Measurements from ENCODE around the gene SSTR3. TPM values are rescaled to one million over a fixed set of nuclear protein-coding genes. Genes with fewer than 3 reads are reported as not detected.
A peak's percentile ranks its signal among the peaks of the same experiment; 100 is the strongest.

The SSTR3 gene
- total and polyA plus RNA-seq, 8 donors: 0.32 to 8.7 (median 1.3) TPM

GRCh38 chr22:37215890-37216289 is 3.6 kb upstream of the SSTR3 start:
- no peak overlapping the region for H3K27ac ChIP-seq
- ATAC-seq (no peak), DNase-seq (no peak), FAIRE-seq (no peak)
- H3K4me3 ChIP-seq: no peak overlapping the region
- TF ChIP-seq CTCF (IDR thresholded peaks at IDR 0.05): no peak
- no peaks in the 10 kb centered on the region for H3K4me1 ChIP-seq
- H3K27me3 ChIP-seq: no peaks in the 10 kb centered on the region
- intact Hi-C loops (cut with DNase I): no loop called here
- no peaks in the 10 kb centered on the region for H3K36me3 ChIP-seq
- H3K9me3 ChIP-seq: no peaks in the 10 kb centered on the region
- 81 to 83% methylated on average over 9 of the region's 9 CpGs for WGBS, 2 donors

GRCh38 chr22:37214731-37215030 is 2.4 kb upstream of the SSTR3 start:
- Histone ChIP-seq H3K4me1 (no peaks in the 10 kb centered on the region), H3K36me3 (no peaks in the 10 kb centered on the region), H3K4me3 (no peak overlapping the region), H3K27ac (no peak overlapping the region), H3K27me3 (no peaks in the 10 kb centered on the region), H3K9me3 (no peaks in the 10 kb centered on the region)
- intact Hi-C loops (cut with DNase I): no loop called here
- FAIRE-seq: no peak
- 77 to 90% methylated on average over 13 of the region's 13 CpGs for WGBS, 2 donors
- TF ChIP-seq CTCF (IDR thresholded peaks at IDR 0.05): no peak
- DNase-seq: peak in 1 of 6 donors; percentile 27
- no peak for ATAC-seq

GRCh38 chr22:37213941-37214730 is 1.9 kb upstream of the SSTR3 start:
- DNase-seq (peak in 1 of 6 donors; percentile 28), ATAC-seq (no peak), FAIRE-seq (no peak)
- Histone ChIP-seq H3K4me3 (no peak overlapping the region), H3K9me3 (no peaks in the 10 kb centered on the region), H3K4me1 (no peaks in the 10 kb centered on the region), H3K27me3 (no peaks in the 10 kb centered on the region), H3K36me3 (no peaks in the 10 kb centered on the region), H3K27ac (no peak overlapping the region)
- no peak for TF ChIP-seq CTCF (IDR thresholded peaks at IDR 0.05)
- intact Hi-C loops (cut with DNase I): no loop called here
- WGBS, 2 donors: 69 to 76% methylated on average over 13 of the region's 13 CpGs

GRCh38 chr22:37213218-37213855 is 1.1 kb upstream of the SSTR3 start:
- H3K4me3 ChIP-seq: no peak overlapping the region
- DNase-seq: no peak
- intact Hi-C loops (cut with DNase I): no loop called here
- no peak for FAIRE-seq
- TF ChIP-seq CTCF (IDR thresholded peaks at IDR 0.05): no peak
- 84 to 89% methylated on average over 18 of the region's 18 CpGs for WGBS, 2 donors
- no peak for ATAC-seq
- H3K27ac ChIP-seq: no peak overlapping the region
- H3K27me3 ChIP-seq: no peaks in the 10 kb centered on the region
- H3K9me3 ChIP-seq: no peaks in the 10 kb centered on the region
- H3K4me1 ChIP-seq: no peaks in the 10 kb centered on the region
- no peaks in the 10 kb centered on the region for H3K36me3 ChIP-seq

GRCh38 chr22:37211866-37212173 is 457 bp downstream of the SSTR3 start:
- FAIRE-seq: no peak
- no peaks in the 10 kb centered on the region for H3K36me3 ChIP-seq
- no peaks in the 10 kb centered on the region for H3K27me3 ChIP-seq
- intact Hi-C loops (cut with DNase I): no loop called here
- DNase-seq: no peak
- WGBS, 2 donors: 68 to 73% methylated on average over 6 of the region's 6 CpGs
- TF ChIP-seq CTCF (IDR thresholded peaks at IDR 0.05): no peak
- no peak overlapping the region for H3K4me3 ChIP-seq
- peak in 2 of 4 donors; percentile 25 to 46 for ATAC-seq
- no peaks in the 10 kb centered on the region for H3K9me3 ChIP-seq
- no peaks in the 10 kb centered on the region for H3K4me1 ChIP-seq
- H3K27ac ChIP-seq: no peak overlapping the region
